Thyroid gland (tissue), 4 donors: Measurements from ENCODE around the gene SH3TC1.

Experiments used
- CTCF ChIP-seq, 6 experiments: fragments of 200-600 bp in 3 of 6; fragments of 450-650 bp in 3 of 6; sonication (generic) in 3 of 6; IDR thresholded peaks; one replicate each; pipeline ENCODE4 v1.5.1; 2016 to 2019; ENCODE audit warnings: antibody characterized with exemption in 6 of 6, mild to moderate bottlenecking in 2 of 6, inconsistent platforms in 1 of 6, moderate library complexity in 1 of 6
- POLR2A ChIP-seq, 2 donors: fragments of 450-650 bp; IDR thresholded peaks; one replicate each; pipeline ENCODE4 v1.6.1; 2017; ENCODE audit warnings: antibody characterized with exemption in 2 of 2, mild to moderate bottlenecking in 2 of 2, moderate library complexity in 1 of 2

- TF ChIP-seq CTCF (IDR thresholded peaks at IDR 0.05): no peak
- no peak for TF ChIP-seq POLR2A (IDR thresholded peaks at IDR 0.05)
Measured at GRCh38 chr4:8228319-8229250, 29.5 kb downstream of the SH3TC1 start.
